Heart left ventricle (tissue), 16 donors: ENCODE results near the gene DCTPP1. TPM values are rescaled to one million over a fixed set of nuclear protein-coding genes. Genes with fewer than 3 reads are reported as not detected.

ENCODE experiments used
- ATAC-seq, 4 donors: fragments of 200-7000 bp; cut with Tn5 transposase; one replicate each; pipeline ENCODE4 v1.9.1; 2020 to 2022; ENCODE audit warnings: moderate library complexity in 4 of 4, mild to moderate bottlenecking in 3 of 4, moderate number of reproducible peaks in 1 of 4
- DNase-seq, 5 donors: peaks; one replicate each; pipeline ENCODE4 v3.0.0-alpha.2; 2020
- H3K27ac ChIP-seq, 12 donors: fragments of 200-600 bp; sonication (generic) in 4 of 12; one replicate each; pipeline versions ENCODE4 v1.5.0 to v1.8.0; 2016 to 2022; ENCODE audit warnings: mild to moderate bottlenecking in 2 of 12
- H3K27me3 ChIP-seq, 9 donors: fragments of 200-600 bp; sonication (generic) in 2 of 9; one replicate each; pipeline versions ENCODE4 v1.5.1 to v1.8.0; 2016 to 2022; ENCODE audit warnings: mild to moderate bottlenecking in 3 of 9
- H3K36me3 ChIP-seq, 9 donors: fragments of 200-600 bp; sonication (generic) in 2 of 9; one replicate each; pipeline versions ENCODE4 v1.5.0 to v1.8.0; 2018 to 2022; ENCODE audit warnings: mild to moderate bottlenecking in 2 of 9
- H3K4me1 ChIP-seq, 12 donors: fragments of 200-600 bp; sonication (generic) in 4 of 12; one replicate each; pipeline versions ENCODE4 v1.5.0 to v1.8.0; 2016 to 2022; ENCODE audit warnings: mild to moderate bottlenecking in 3 of 12
- H3K4me3 ChIP-seq, 12 donors: fragments of 200-600 bp; sonication (generic) in 4 of 12; one replicate each; pipeline versions ENCODE4 v1.5.0 to v1.8.0; 2017 to 2022; ENCODE audit warnings: mild to moderate bottlenecking in 9 of 12, moderate library complexity in 4 of 12
- H3K9me3 ChIP-seq, 12 donors: fragments of 200-600 bp; sonication (generic) in 4 of 12; one replicate each; pipeline versions ENCODE4 v1.5.0 to v1.8.0; 2016 to 2022; ENCODE audit warnings: mild to moderate bottlenecking in 1 of 12
- CTCF ChIP-seq, 12 donors: fragments of 200-600 bp; sonication (generic) in 4 of 12; IDR thresholded peaks; one replicate each; pipeline versions ENCODE4 v1.5.0 to v1.8.0; 2018 to 2022; ENCODE audit warnings: antibody characterized with exemption in 12 of 12, mild to moderate bottlenecking in 5 of 12
- POLR2A ChIP-seq, 2 donors: fragments of 450-650 bp; IDR thresholded peaks; one replicate each; pipeline ENCODE4 v1.6.1; 2017; ENCODE audit warnings: antibody characterized with exemption in 2 of 2, mild to moderate bottlenecking in 2 of 2, moderate library complexity in 2 of 2
- WGBS, 4 donors: extraction: QIAGEN DNeasy Blood & Tissue Kit in 2 of 4; methylation state at CpG; one replicate each; pipeline versions ENCODE4 v1.1.5 to v1.1.7; 2013 to 2018; 5-methylcytosine and 5-hydroxymethylcytosine counted together
- intact Hi-C, 10 donors: fragments of 100-400 bp; cut with DNase I; formaldehyde crosslinking; loops; one replicate each; pipeline versions ENCODE4 v1.11.1 to v1.14.2; 2022
- polyA plus RNA-seq, 2 donors: library from polyadenylated mRNA; stranded (reverse); fragments of 200-250 nt; gene quantifications; one replicate each; pipeline ENCODE4 v1.2.3, GENCODE V29; 2013
- total RNA-seq, 9 donors: library from RNA; depleted of rRNA in 2 of 9; stranded (reverse); fragments of >200 nt in 2 of 9; fragmentation: NEBNext Ultra II Directional in 3 of 9; extraction: Animal tissue kit (Norgen Biotek cat#: 25700) in 3 of 9; gene quantifications; one replicate each; pipeline versions ENCODE4 v1.1.0 to v1.2.4, GENCODE V29; 2016 to 2023
- donor health status: ischemic (EF 13 %, LVEDD 7.1; RV severe dilation, severe dysfunction).
- donor health status: healthy with polysubstance abuse.
- donor health status: DM: no; HTN: yes; CAD: no.
- donor health status: DM: no; HTN: no; CAD: no.
- donor health status: ischemic (EF 25% LVEDD 6.9; RV normal size, moderate dysfunction).
- donor health status: ischemic (EF 25% LVEDD 5.7; RV mildly dilated, moderate dysfunction).
- donor health status: healthy.
- donor health status: DM: yes; HTN: yes; CAD: no.
- donor health status: ischemic (EF 35%, LVEDD 5.7; RV mildly dilated, moderate dysfunction).
- donor health status: nonischemic (EF 11% LVEDD 7.7; RV severe dilation, severe dysfunction).
- donor health status: DM: yes; HTN: yes; CAD: no.
- donor health status: PGD.
- donor health status: ischemic (EF 29% LVEDD 5.4; RV normal size, mild dysfunction).
- donor health status: nonischemic (EF 23%, LVEDD 6.1; RV moderate dilation, normal function).

Gene DCTPP1
- total and polyA plus RNA-seq, 11 donors: 13.8 to 68.7 (median 28.4) TPM

- peaks cover 0 to 40% (median 10%) of the 10 kb centered on the region in 12 donors for H3K4me1 ChIP-seq
- no peaks in the 10 kb centered on the region for H3K36me3 ChIP-seq
- H3K9me3 ChIP-seq: no peaks in the 10 kb centered on the region
- H3K4me3 ChIP-seq: peak within 1 kb of the TSS in 2 of 12 donors; percentile 10 to 54
- WGBS, 4 donors: 58 to 76% (median 61%) methylated on average over 12 of the region's 12 CpGs
- peak within 1 kb of the TSS in 1 of 12 donors; percentile 76 for H3K27ac ChIP-seq
- intact Hi-C loops: no loop called here
- DNase-seq (peak in 1 of 5 donors; percentile 23), ATAC-seq (no peak)
- no peaks in the 10 kb centered on the region for H3K27me3 ChIP-seq
- no peak for TF ChIP-seq POLR2A (IDR thresholded peaks at IDR 0.05)
- no peak for TF ChIP-seq CTCF (IDR thresholded peaks at IDR 0.05)
These were observed 47.5 kb downstream of the DCTPP1 start, which contains the start of gene SEPTIN1 for GRCh38 chr16:30382111-30382881. Gene SEPTIN1, minus strand, starts transcription at chr16:30382561. Its CDS starts 19 bp downstream, at chr16:30382542.

- intact Hi-C loops: no loop called here
- H3K4me3 ChIP-seq: peak overlapping the region in 1 of 12 donors; percentile 54
These were observed 48.4 kb downstream of the DCTPP1 start for GRCh38 chr16:30381291-30382041.

GRCh38 chr16:30380803-30381208 lies 49.0 kb downstream of the DCTPP1 start:
- H3K4me1 ChIP-seq: peaks cover 0 to 45% (median 15%) of the 10 kb centered on the region in 12 donors
- no peaks in the 10 kb centered on the region for H3K27me3 ChIP-seq
- no peak for ATAC-seq
- no peaks in the 10 kb centered on the region for H3K9me3 ChIP-seq
- intact Hi-C loops: no loop called here
- 67 to 83% (median 72%) methylated on average over 4 to 6 of the region's 6 CpGs for WGBS, 4 donors
- no peaks in the 10 kb centered on the region for H3K36me3 ChIP-seq
- TF ChIP-seq POLR2A (IDR thresholded peaks at IDR 0.05) (no peak), CTCF (IDR thresholded peaks at IDR 0.05) (no peak)
- DNase-seq: no peak
- H3K4me3 ChIP-seq: peak overlapping the region in 1 of 12 donors; percentile 54
- peak overlapping the region in 1 of 12 donors; percentile 76 for H3K27ac ChIP-seq

More at GRCh38 chr16:30381291-30382041, 48.4 kb downstream of the DCTPP1 start:
- peak in 1 of 5 donors; percentile 31 for DNase-seq
- Histone ChIP-seq H3K9me3 (no peaks in the 10 kb centered on the region), H3K27me3 (no peaks in the 10 kb centered on the region), H3K27ac (peak overlapping the region in 1 of 12 donors; percentile 76), H3K36me3 (no peaks in the 10 kb centered on the region), H3K4me1 (peaks cover 0 to 45% (median 15%) of the 10 kb centered on the region in 12 donors)
- TF ChIP-seq POLR2A (IDR thresholded peaks at IDR 0.05) (no peak), CTCF (IDR thresholded peaks at IDR 0.05) (no peak)
- 79 to 85% (median 85%) methylated on average over 13 of the region's 13 CpGs for WGBS, 4 donors
- ATAC-seq: no peak
